Occipital lobe (tissue), 2 donors: ENCODE data around the gene SIRT5. TPM values are rescaled to one million over a fixed set of nuclear protein-coding genes. Genes with fewer than 3 reads are reported as not detected.

ENCODE experiments used
- DNase-seq: peaks from one replicate; lab custom pipeline; 2025; lab: John Stamatoyannopoulos, UW
- total RNA-seq: library from RNA; depleted of rRNA; stranded (reverse); fragments of >200 nt; gene quantifications from one replicate; pipeline ENCODE4 v1.2.3, GENCODE V29; 2014

Gene SIRT5
- total RNA-seq, 1 donor from 2014 or later = 23.2 TPM

- no peak for DNase-seq
Observed at GRCh38 chr6:13553646-13554045, 20.8 kb upstream of the SIRT5 start.

GRCh38 chr6:13554929-13555333, 19.5 kb upstream of the SIRT5 start:
- peak; percentile 50 for DNase-seq

- DNase-seq = no peak
Observed at GRCh38 chr6:13557841-13558240, 16.6 kb upstream of the SIRT5 start.

- DNase-seq = no peak
Observed at GRCh38 chr6:13558718-13559117, 15.7 kb upstream of the SIRT5 start.

- no peak for DNase-seq
Observed at GRCh38 chr6:13559251-13559650, 15.2 kb upstream of the SIRT5 start.

GRCh38 chr6:13559968-13560650, 14.3 kb upstream of the SIRT5 start:
- no peak for DNase-seq

- DNase-seq = no peak
Observed at GRCh38 chr6:13560651-13561044, 13.8 kb upstream of the SIRT5 start.

- no peak for DNase-seq
Observed at GRCh38 chr6:13561624-13562267, 12.7 kb upstream of the SIRT5 start.

- no peak for DNase-seq
Observed at GRCh38 chr6:13563009-13563408, 11.4 kb upstream of the SIRT5 start.

- DNase-seq = no peak
Observed at GRCh38 chr6:13565921-13566320, 8.5 kb upstream of the SIRT5 start.

GRCh38 chr6:13566500-13566899, 7.9 kb upstream of the SIRT5 start:
- no peak for DNase-seq

GRCh38 chr6:13568970-13569369, 5.4 kb upstream of the SIRT5 start:
- DNase-seq = no peak

- no peak for DNase-seq
Observed at GRCh38 chr6:13572240-13572639, 2.2 kb upstream of the SIRT5 start.

GRCh38 chr6:13572951-13573654, 1.3 kb upstream of the SIRT5 start:
- DNase-seq = no peak

GRCh38 chr6:13573669-13574110, 711 bp upstream of the SIRT5 start:
- peak; percentile 18 for DNase-seq

GRCh38 chr6:13574149-13574570, 241 bp upstream of the SIRT5 start:
- DNase-seq = peak; percentile 87

GRCh38 chr6:13575377-13575775, 975 bp downstream of the SIRT5 start:
- no peak for DNase-seq

- no peak for DNase-seq
Observed at GRCh38 chr6:13576017-13576416, 1.6 kb downstream of the SIRT5 start.

GRCh38 chr6:13577926-13578325, 3.5 kb downstream of the SIRT5 start:
- DNase-seq = no peak

- no peak for DNase-seq
Observed at GRCh38 chr6:13579911-13580310, 5.5 kb downstream of the SIRT5 start.

GRCh38 chr6:13581700-13582229, 7.4 kb downstream of the SIRT5 start:
- no peak for DNase-seq
